Measurements from ENCODE around the gene ALKBH4. TPM values are rescaled to one million over a fixed set of nuclear protein-coding genes. Genes with fewer than 3 reads are reported as not detected.

The ALKBH4 gene
- polyA plus RNA-seq, 2 of the 4 experiments (the other 2 are of a cell fraction): 4.0 to 8.8 TPM

GRCh38 chr7:102468478-102469350, 4.1 kb upstream of the ALKBH4 start (continued):
- TF ChIP-seq REST (IDR thresholded peaks at IDR 0.05) (no peak), TP53 (CRISPR knock-in tag; IDR thresholded peaks at IDR 0.05) (no peak), HOXB5 (CRISPR knock-in tag; IDR thresholded peaks at IDR 0.05) (no peak), GATA3 (IDR thresholded peaks at IDR 0.05; ENCODE audit: borderline replicate concordance) (no peak)

GRCh38 chr7:102467581-102468477, 3.2 kb upstream of the ALKBH4 start:
- TF ChIP-seq ZNF302 (CRISPR knock-in tag; IDR thresholded peaks at IDR 0.05) (no peak), FOXS1 (CRISPR knock-in tag; IDR thresholded peaks at IDR 0.05) (no peak), RNF2 (IDR thresholded peaks at IDR 0.05; ENCODE audit: borderline replicate concordance, low read depth) (no peak), MAZ (IDR thresholded peaks at IDR 0.05; ENCODE audit: borderline replicate concordance, low read depth, low read length) (no peak), CHD2 (IDR thresholded peaks at IDR 0.05; ENCODE audit: low read length, partially characterized antibody) (no peak), RARB (CRISPR knock-in tag; IDR thresholded peaks at IDR 0.05) (no peak), MYC (IDR thresholded peaks at IDR 0.05; ENCODE audit: borderline replicate concordance, low read length) (no peak), PHF8 (IDR thresholded peaks at IDR 0.05; ENCODE audit: borderline replicate concordance, low read depth) (no peak), EHMT2 (IDR thresholded peaks at IDR 0.05; ENCODE audit: low read depth) (no peak), MAX (IDR thresholded peaks at IDR 0.05) (no peak), RFX5 (IDR thresholded peaks at IDR 0.05) (no peak), JUN (IDR thresholded peaks at IDR 0.05) (no peak)
- Histone ChIP-seq H3K4me2 (no peak overlapping the region), H3K4me1 (peaks cover 10% of the 10 kb centered on the region; the same call in 2 of the 3 replicates), H3K9me3 (no peaks in the 10 kb centered on the region), H3K4me3 (no peak overlapping the region), H3K27ac (no peak overlapping the region)
- DNase-seq (ENCODE audit: low read depth in 1 of 2, low spot score in 1 of 2): no peak
- ATAC-seq: no peak
- ChIA-PET POLR2A (no interaction called here), CTCF (interaction anchor here (0.6 to 2.1 kb wide), 13 partner anchors 10 to 1311 kb away, joined by 3 to 10 read pairs (median 4); no protein-coding TSS in a partner anchor)
- WGBS (ENCODE audit: missing lambda C conversion rate): 86% methylated on average over 13 of the region's 24 CpGs
- no peak for FAIRE-seq

- peak overlapping the region in 1 of 2 experiments; percentile 94; a peak in 1 of 6 replicates for H3K27ac ChIP-seq
- CTCF ChIA-PET: interaction anchor here (1.3 to 2.1 kb wide), 5 partner anchors 10 to 54 kb away, joined by 3 to 9 read pairs (median 6); no protein-coding TSS in a partner anchor
- TF ChIP-seq E2F6 (IDR thresholded peaks at IDR 0.05; ENCODE audit: borderline replicate concordance, low read depth) (no peak), TP53 (CRISPR knock-in tag; IDR thresholded peaks at IDR 0.05) (no peak), NFE2L2 (conservative IDR thresholded peaks at IDR 0.05; ENCODE audit: low read length) (no peak), CEBPB (IDR thresholded peaks at IDR 0.05) (no peak), HES2 (IDR thresholded peaks at IDR 0.05) (no peak), MAZ (IDR thresholded peaks at IDR 0.05; ENCODE audit: borderline replicate concordance, low read depth, low read length) (no peak), POLR2AphosphoS2 (conservative IDR thresholded peaks at IDR 0.05; ENCODE audit: low read length) (no peak), SMC3 (IDR thresholded peaks at IDR 0.05) (no peak), SREBF2 (IDR thresholded peaks at IDR 0.05) (no peak), RARB (CRISPR knock-in tag; IDR thresholded peaks at IDR 0.05) (no peak), NPAS2 (CRISPR knock-in tag; IDR thresholded peaks at IDR 0.05; ENCODE audit: borderline replicate concordance) (no peak), FOSL2 (IDR thresholded peaks at IDR 0.05) (no peak), FOSL2 (CRISPR knock-in tag; IDR thresholded peaks at IDR 0.05) (no peak), BCL3 (IDR thresholded peaks at IDR 0.05) (no peak), FOSB (CRISPR knock-in tag; IDR thresholded peaks at IDR 0.05) (no peak)
These were observed 1.4 kb upstream of the ALKBH4 start for GRCh38 chr7:102466097-102466496.

More at GRCh38 chr7:102466097-102466496, 1.4 kb upstream of the ALKBH4 start:
- H3K9me3 ChIP-seq: no peaks in the 10 kb centered on the region
- peaks cover 10% of the 10 kb centered on the region; the same call in 2 of the 3 replicates for H3K4me1 ChIP-seq
- 96% methylated on average over 7 of the region's 7 CpGs for WGBS (ENCODE audit: missing lambda C conversion rate)
- DNase-seq (ENCODE audit: low read depth in 1 of 2, low spot score in 1 of 2) (no peak), FAIRE-seq (no peak), ATAC-seq (no peak)
- H3K4me2 ChIP-seq: peak overlapping the region; percentile 89
- no peak overlapping the region for H3K4me3 ChIP-seq
- POLR2A ChIA-PET: no interaction called here
